Right lobe of liver (tissue), 4 donors: ENCODE measurements around the gene POLN.

Source experiments
- CTCF ChIP-seq, 4 donors: fragments of 200-600 bp in 3 of 4; fragments of 450-650 bp in 1 of 4; IDR thresholded peaks; one replicate each; pipeline versions ENCODE4 v1.5.1 to v1.8.0; 2016 to 2022; ENCODE audit warnings: antibody characterized with exemption in 4 of 4, mild to moderate bottlenecking in 2 of 4
- POLR2A ChIP-seq: fragments of 450-650 bp; IDR thresholded peaks from one replicate; pipeline ENCODE4 v1.6.1; 2017; ENCODE audit warnings: antibody characterized with exemption, mild to moderate bottlenecking
- donor health status: DM: no; HTN: no; CAD: no.
- donor health status: DM: no; HTN: no; CAD: no.
- donor health status: DM: no; HTN: yes; CAD: no.

- TF ChIP-seq CTCF (IDR thresholded peaks at IDR 0.05) (no peak), POLR2A (no peak)
These were observed 19.1 kb downstream of the POLN start for GRCh38 chr4:2222838-2223237.
